ENCODE data around the gene NUP85. TPM values are rescaled to one million over a fixed set of nuclear protein-coding genes. Genes with fewer than 3 reads are reported as not detected.
"Not testable (repeated sequence)": the region's sequence is repeated elsewhere in the genome, so short reads cannot be mapped to it uniquely, and the experiment has no call there.

NUP85 gene
- total RNA-seq, 1 donor from 2014 or later = 126 TPM

DNA sequence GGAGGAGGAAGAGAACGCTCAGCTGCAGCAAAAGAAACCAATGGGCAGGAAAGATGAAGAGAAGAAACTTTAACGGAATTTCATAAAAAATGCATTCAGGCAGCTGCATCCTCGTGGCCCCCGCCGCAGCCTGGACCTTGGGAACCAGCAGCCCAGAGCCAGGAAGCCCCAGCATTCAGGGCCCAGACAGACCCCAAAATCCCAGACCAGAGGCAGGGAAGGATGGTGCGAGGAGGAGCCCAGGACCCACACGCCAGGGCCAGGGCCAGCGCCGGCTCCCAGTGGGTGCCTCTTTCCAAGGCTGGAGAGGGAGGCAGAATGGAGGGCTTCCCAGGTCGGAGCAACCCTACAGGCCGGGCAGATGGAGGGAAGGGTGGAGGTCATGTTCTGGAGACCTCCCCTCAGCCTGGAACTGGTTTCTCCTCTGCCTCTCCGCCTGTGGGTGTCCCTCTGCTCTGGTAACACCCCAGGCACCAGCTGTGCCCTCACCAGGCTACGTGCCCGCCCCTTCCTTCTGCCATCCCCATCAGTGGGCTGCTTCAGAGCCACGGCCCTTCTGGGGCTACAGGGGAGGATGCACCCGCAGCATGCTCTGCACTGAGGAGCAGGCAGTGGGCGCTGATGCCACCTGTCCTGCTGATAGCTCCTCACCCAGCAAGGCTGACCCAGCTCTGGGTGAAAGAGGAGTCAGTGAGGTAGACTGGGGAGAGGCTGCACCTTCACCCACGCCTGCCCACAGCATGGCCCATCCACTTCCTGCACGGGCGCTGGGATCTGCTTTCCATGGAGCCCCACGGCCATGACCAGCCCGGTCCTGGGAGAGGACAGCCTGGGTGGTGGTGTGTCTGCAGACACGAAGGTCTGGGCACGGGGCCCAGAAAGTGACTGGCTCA is 66.7 kb downstream of the NUP85 start:
- Mint-ChIP-seq H3K27ac (ENCODE audit: unreplicated experiment) (no peak overlapping the region), H3K36me3 (ENCODE audit: low read depth) (peaks cover 3% of the 10 kb centered on the region), H3K4me3 (peak overlapping the region; percentile 81), H3K4me1 (peaks cover 17% of the 10 kb centered on the region), H3K27me3 (ENCODE audit: low read depth) (no peaks in the 10 kb centered on the region), H3K9me3 (no peaks in the 10 kb centered on the region)
- DNase-seq (ENCODE audit: low read depth, low spot score) = no peak
- TF ChIP-seq CTCF (conservative IDR thresholded peaks at IDR 0.05) = no peak

GRCh38 chr17:75272848-75273184 is 67.3 kb downstream of the NUP85 start:
- Mint-ChIP-seq H3K36me3 (ENCODE audit: low read depth) (peaks cover 3% of the 10 kb centered on the region), H3K27me3 (ENCODE audit: low read depth) (no peaks in the 10 kb centered on the region), H3K4me3 (peak overlapping the region; percentile 53), H3K27ac (ENCODE audit: unreplicated experiment) (no peak overlapping the region), H3K4me1 (peaks cover 17% of the 10 kb centered on the region), H3K9me3 (no peaks in the 10 kb centered on the region)
- DNase-seq (ENCODE audit: low read depth, low spot score) = no peak
- TF ChIP-seq CTCF (conservative IDR thresholded peaks at IDR 0.05) = no peak

- no peak for DNase-seq (ENCODE audit: low read depth, low spot score)
- no peaks in the 10 kb centered on the region for H3K27me3 Mint-ChIP-seq (ENCODE audit: low read depth)
- no peak overlapping the region for H3K27ac Mint-ChIP-seq (ENCODE audit: unreplicated experiment)
- peaks cover 15% of the 10 kb centered on the region for H3K4me1 Mint-ChIP-seq
- peaks cover 3% of the 10 kb centered on the region for H3K36me3 Mint-ChIP-seq (ENCODE audit: low read depth)
- no peaks in the 10 kb centered on the region for H3K9me3 Mint-ChIP-seq
- TF ChIP-seq CTCF (conservative IDR thresholded peaks at IDR 0.05) = no peak
- peak overlapping the region; percentile 58 for H3K4me3 Mint-ChIP-seq
Measured at GRCh38 chr17:75273977-75274708, 68.7 kb downstream of the NUP85 start.

DNA sequence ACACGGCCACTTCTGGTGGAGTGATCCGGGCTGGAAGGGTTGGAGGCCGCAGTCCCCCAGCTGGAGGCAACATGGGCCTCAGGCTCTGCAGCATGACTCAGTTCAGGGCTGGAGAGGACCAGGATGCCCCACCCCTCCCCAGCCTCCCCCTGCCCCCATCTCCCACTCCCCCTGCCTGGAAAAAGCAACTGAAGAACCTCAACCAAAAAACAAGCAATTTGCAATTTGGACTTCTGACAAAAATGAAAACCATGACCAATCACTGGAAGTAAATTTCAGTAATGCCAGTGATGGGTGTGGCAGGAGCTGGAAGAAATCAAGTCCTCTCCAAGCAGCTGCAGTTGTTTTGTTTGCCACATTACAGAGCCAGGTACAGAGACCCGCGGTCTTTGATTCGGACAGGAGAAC is 72.2 kb downstream of the NUP85 start:
- Mint-ChIP-seq H3K36me3 (ENCODE audit: low read depth) (peaks cover 3% of the 10 kb centered on the region), H3K9me3 (no peaks in the 10 kb centered on the region), H3K27ac (ENCODE audit: unreplicated experiment) (no peak overlapping the region), H3K27me3 (ENCODE audit: low read depth) (no peaks in the 10 kb centered on the region), H3K4me1 (no peaks in the 10 kb centered on the region), H3K4me3 (no peak overlapping the region)
- no peak for TF ChIP-seq CTCF (conservative IDR thresholded peaks at IDR 0.05)
- no peak for DNase-seq (ENCODE audit: low read depth, low spot score)

GRCh38 chr17:75280189-75280588 is 74.7 kb downstream of the NUP85 start:
- not testable (repeated sequence) for H3K27me3 Mint-ChIP-seq (ENCODE audit: low read depth); H3K4me3 Mint-ChIP-seq; H3K36me3 Mint-ChIP-seq (ENCODE audit: low read depth); DNase-seq (ENCODE audit: low read depth, low spot score); H3K9me3 Mint-ChIP-seq; H3K4me1 Mint-ChIP-seq; H3K27ac Mint-ChIP-seq (ENCODE audit: unreplicated experiment)

DNA sequence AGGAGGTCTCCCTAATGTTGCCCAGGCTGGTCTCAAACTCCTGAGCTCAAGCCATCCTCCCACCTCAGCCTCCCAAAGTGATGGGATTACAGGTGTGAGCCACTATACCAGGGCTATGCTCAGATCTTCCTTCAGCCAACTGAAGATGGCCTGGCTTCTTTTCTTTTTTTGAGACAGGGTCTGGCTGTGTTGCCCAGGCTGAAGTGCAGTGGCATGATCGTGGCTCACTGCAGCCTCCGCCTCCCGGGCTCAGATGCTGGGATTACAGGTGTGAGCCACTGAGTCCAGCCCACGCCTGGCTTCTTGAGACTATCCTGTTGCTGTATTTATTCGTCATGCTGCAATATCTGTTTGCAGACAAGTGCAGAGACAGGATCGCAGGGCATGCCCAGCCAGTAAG is 79.6 kb downstream of the NUP85 start:
- Mint-ChIP-seq H3K9me3 (no peaks in the 10 kb centered on the region), H3K27me3 (ENCODE audit: low read depth) (peaks cover 6% of the 10 kb centered on the region), H3K36me3 (ENCODE audit: low read depth) (no peaks in the 10 kb centered on the region), H3K4me1 (peaks cover 12% of the 10 kb centered on the region), H3K27ac (ENCODE audit: unreplicated experiment) (no peak overlapping the region), H3K4me3 (peak overlapping the region; percentile 49)
- no peak for DNase-seq (ENCODE audit: low read depth, low spot score)
- no peak for TF ChIP-seq CTCF (conservative IDR thresholded peaks at IDR 0.05)

All from neural crest cell (in vitro differentiated cells).